WTC11 (cell line): Measurements from ENCODE around the gene FKBP1A.

Source experiments
- ZNF396 ChIP-seq: fragments of 250-450 bp; sonication (Bioruptor Pico); IDR thresholded peaks from 2 replicates; pipeline ENCODE4 v1.8.0; 2021; ENCODE audit warnings: mild to moderate bottlenecking, moderate library complexity, borderline replicate concordance
- ZNF423 ChIP-seq: fragments of 250-450 bp; sonication (Bioruptor Pico); IDR thresholded peaks from 2 replicates; pipeline ENCODE4 v2.1.2; 2022; ENCODE audit warnings: mild to moderate bottlenecking, moderate library complexity
- TF ChIP-seq, protein P1 (sequence below): fragments of 200-600 bp; IDR thresholded peaks from 2 replicates; pipeline ENCODE4 v1.8.0; 2022; ENCODE audit warnings: antibody characterized with exemption
- TF ChIP-seq, protein P2 (sequence below): sonication (generic); formaldehyde crosslinking; IDR thresholded peaks from 2 replicates; pipeline ENCODE4 v1.8.1; 2023; ENCODE audit warnings: mild to moderate bottlenecking, missing genetic modification reagents, borderline replicate concordance

DNA sequence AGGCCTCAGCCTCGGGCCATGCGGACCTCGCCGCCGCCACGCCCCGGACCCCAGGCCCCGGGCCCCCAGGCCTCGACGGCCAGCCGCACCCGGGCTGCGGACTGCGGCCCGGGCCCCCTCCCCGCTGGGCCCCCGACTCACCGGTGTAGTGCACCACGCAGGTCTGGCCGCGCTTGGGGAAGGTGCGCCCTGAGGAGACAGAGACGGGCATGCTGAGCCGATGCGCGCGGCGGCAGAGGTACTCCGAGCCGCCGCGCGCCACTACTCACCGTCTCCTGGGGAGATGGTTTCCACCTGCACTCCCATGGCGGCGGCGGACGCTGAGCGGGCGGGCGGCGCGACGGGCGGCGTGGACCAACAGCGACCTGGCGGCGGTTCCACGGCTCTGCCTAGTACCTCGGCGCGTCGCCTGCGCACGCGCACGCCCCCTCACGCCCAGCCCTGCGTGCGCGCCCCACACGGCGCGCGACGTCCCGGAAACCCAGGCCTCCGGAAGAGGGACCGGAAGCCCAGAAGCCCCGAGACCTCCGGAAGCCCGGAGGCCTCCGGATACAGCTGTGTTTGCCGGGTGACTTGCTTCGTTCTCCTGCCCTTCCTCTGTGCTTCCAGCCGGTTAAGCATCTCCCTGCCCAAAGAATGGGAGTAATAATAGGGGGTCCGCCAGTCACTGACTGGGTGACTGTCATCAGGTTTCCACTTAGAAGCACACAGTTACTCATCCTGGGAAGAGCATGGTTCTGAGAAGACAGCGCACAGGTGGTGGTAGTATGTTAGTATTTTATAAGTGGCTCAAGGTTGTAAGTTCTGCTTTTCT is at the start of gene FKBP1A:
- TF ChIP-seq ZNF396 (CRISPR knock-in tag) (no peak), ZNF423 (CRISPR knock-in tag) (no peak)
- TF ChIP-seq, protein P1, sequence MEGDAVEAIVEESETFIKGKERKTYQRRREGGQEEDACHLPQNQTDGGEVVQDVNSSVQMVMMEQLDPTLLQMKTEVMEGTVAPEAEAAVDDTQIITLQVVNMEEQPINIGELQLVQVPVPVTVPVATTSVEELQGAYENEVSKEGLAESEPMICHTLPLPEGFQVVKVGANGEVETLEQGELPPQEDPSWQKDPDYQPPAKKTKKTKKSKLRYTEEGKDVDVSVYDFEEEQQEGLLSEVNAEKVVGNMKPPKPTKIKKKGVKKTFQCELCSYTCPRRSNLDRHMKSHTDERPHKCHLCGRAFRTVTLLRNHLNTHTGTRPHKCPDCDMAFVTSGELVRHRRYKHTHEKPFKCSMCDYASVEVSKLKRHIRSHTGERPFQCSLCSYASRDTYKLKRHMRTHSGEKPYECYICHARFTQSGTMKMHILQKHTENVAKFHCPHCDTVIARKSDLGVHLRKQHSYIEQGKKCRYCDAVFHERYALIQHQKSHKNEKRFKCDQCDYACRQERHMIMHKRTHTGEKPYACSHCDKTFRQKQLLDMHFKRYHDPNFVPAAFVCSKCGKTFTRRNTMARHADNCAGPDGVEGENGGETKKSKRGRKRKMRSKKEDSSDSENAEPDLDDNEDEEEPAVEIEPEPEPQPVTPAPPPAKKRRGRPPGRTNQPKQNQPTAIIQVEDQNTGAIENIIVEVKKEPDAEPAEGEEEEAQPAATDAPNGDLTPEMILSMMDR = no peak
- TF ChIP-seq, protein P2, sequence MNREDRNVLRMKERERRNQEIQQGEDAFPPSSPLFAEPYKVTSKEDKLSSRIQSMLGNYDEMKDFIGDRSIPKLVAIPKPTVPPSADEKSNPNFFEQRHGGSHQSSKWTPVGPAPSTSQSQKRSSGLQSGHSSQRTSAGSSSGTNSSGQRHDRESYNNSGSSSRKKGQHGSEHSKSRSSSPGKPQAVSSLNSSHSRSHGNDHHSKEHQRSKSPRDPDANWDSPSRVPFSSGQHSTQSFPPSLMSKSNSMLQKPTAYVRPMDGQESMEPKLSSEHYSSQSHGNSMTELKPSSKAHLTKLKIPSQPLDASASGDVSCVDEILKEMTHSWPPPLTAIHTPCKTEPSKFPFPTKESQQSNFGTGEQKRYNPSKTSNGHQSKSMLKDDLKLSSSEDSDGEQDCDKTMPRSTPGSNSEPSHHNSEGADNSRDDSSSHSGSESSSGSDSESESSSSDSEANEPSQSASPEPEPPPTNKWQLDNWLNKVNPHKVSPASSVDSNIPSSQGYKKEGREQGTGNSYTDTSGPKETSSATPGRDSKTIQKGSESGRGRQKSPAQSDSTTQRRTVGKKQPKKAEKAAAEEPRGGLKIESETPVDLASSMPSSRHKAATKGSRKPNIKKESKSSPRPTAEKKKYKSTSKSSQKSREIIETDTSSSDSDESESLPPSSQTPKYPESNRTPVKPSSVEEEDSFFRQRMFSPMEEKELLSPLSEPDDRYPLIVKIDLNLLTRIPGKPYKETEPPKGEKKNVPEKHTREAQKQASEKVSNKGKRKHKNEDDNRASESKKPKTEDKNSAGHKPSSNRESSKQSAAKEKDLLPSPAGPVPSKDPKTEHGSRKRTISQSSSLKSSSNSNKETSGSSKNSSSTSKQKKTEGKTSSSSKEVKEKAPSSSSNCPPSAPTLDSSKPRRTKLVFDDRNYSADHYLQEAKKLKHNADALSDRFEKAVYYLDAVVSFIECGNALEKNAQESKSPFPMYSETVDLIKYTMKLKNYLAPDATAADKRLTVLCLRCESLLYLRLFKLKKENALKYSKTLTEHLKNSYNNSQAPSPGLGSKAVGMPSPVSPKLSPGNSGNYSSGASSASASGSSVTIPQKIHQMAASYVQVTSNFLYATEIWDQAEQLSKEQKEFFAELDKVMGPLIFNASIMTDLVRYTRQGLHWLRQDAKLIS (CRISPR knock-in tag) = no peak
